WI38 (cell line): Measurements from ENCODE around the gene COQ2.
"Not testable (repeated sequence)": the region's sequence is repeated elsewhere in the genome, so short reads cannot be mapped to it uniquely, and the experiment has no call there.

Experiments used
- H3K4me3 ChIP-seq: 2 replicates; pipeline ENCODE4 v1.5.1; 2011; ENCODE audit warnings: low read depth, mild to moderate bottlenecking, control low read depth, low read length
- CTCF ChIP-seq: IDR thresholded peaks from 2 replicates; pipeline ENCODE4 v1.5.1; 2012; ENCODE audit warnings: low read depth, mild to moderate bottlenecking, control low read depth, low read length

Gene COQ2

GRCh38 chr4:83247415-83248357 is 36.9 kb downstream of the COQ2 start:
- H3K4me3 ChIP-seq = no peak overlapping the region
- TF ChIP-seq CTCF = no peak

- no peak for TF ChIP-seq CTCF
- no peak overlapping the region for H3K4me3 ChIP-seq
Observed at GRCh38 chr4:83241132-83241531, 43.5 kb downstream of the COQ2 start.

GRCh38 chr4:83240379-83240875 is 44.2 kb downstream of the COQ2 start:
- no peak for TF ChIP-seq CTCF
- no peak overlapping the region for H3K4me3 ChIP-seq

- H3K4me3 ChIP-seq = no peak overlapping the region
- no peak for TF ChIP-seq CTCF
Observed at GRCh38 chr4:83238393-83239248, 46.0 kb downstream of the COQ2 start.

GRCh38 chr4:83237591-83237990 is 47.0 kb downstream of the COQ2 start:
- no peak overlapping the region for H3K4me3 ChIP-seq
- TF ChIP-seq CTCF = no peak

GRCh38 chr4:83235645-83236133 is 48.9 kb downstream of the COQ2 start:
- H3K4me3 ChIP-seq = not testable (repeated sequence)

- H3K4me3 ChIP-seq = no peak overlapping the region
- no peak for TF ChIP-seq CTCF
Observed at GRCh38 chr4:83234902-83235644, 49.5 kb downstream of the COQ2 start.

GRCh38 chr4:83234387-83234786 is 50.2 kb downstream of the COQ2 start:
- not testable (repeated sequence) for H3K4me3 ChIP-seq
